ENCODE results near the gene METTL26.

DNA sequence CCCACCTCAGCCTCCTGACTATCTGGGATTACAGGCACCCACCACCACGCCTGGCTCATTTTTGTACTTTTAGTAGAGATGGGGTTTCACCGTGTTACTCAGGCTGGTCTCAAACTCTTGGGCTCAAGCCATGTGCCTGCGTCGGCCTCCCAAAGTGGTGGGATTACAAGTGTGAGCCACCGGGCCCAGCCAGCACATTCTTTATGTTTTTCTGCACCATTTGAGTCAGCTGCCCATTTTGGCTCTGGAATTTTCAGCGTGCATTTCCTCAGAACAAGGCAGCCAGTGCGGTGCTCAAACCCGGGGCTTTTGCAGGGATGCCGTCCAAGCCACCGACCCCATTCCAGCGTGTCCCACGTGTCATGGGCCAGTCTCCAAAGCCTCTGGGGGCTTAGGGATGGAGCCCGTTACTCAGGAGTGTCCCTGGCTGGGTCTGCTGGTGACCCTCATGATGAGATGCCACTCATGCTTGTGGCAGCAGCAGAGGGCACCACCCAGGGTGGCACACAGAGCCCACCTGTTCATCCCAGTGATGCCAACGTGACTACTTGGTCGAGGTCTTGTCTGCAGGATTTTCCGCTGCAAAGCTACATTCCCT lies 50.0 kb downstream of the METTL26 start:
- TF ChIP-seq GATA2 (IDR thresholded peaks at IDR 0.05; ENCODE audit: low read depth, low read length) (no peak), GATA3 (IDR thresholded peaks at IDR 0.05; ENCODE audit: low read depth, low read length) (no peak)
